Measurements from ENCODE around the gene RAP1GAP2.
"Not testable (repeated sequence)": the region's sequence is repeated elsewhere in the genome, so short reads cannot be mapped to it uniquely, and the experiment has no call there.

RAP1GAP2 gene

DNA sequence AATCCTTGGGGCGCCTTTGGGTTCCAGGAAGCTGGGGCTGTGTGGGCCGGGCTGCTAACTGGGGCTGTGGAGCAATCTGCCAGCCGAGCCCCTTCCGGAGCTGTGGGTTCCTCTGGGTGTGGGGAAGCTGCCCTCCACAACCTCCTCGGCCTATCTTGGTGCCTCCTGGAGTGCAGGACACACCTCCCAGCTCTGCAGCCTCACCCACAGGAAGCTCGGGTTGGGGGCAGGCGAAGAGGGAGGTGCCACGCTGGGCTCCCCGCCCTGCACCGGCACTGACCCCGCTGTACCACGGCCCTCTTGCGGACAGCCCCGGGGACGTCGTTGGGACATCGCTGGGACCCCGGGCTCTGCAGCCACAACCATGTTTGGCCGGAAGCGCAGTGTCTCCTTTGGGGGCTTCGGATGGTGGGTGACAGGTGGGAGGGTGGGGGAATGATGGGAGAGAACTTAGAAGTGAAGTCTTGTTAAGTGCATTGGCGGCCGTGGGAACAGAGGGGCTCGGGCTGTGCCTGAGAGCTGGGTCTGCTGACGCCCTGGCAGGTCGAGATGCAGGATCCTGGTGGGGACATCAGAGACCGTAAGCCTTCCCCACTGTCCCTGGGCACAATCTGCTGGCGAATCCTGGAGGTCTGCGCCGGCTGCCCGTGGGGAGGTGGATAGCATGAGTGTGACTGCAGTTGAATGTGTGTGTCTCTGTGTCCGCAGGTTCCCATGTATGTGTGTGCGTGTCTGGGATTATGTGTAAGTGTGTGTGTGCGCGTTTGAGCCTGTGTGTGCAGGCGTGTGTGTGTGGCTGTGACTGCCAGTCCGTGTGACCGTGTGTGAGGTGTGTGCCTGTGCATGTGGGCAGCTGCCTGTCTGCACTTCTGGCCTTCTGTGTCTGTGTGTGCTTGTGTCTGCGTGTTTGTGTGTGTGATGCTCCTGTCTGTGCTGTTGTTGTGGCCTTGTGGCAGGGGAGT, at the start of gene RAP1GAP2:
RAP1GAP2 (plus strand) TSS at position 275 of the 962 bp plus-strand sequence; CDS start at position 365, 90 bp downstream.
- FAIRE-seq (peak; percentile 49), DNase-seq (ENCODE audit: extremely low spot score, insufficient read length, low read depth) (no peak)

DNA sequence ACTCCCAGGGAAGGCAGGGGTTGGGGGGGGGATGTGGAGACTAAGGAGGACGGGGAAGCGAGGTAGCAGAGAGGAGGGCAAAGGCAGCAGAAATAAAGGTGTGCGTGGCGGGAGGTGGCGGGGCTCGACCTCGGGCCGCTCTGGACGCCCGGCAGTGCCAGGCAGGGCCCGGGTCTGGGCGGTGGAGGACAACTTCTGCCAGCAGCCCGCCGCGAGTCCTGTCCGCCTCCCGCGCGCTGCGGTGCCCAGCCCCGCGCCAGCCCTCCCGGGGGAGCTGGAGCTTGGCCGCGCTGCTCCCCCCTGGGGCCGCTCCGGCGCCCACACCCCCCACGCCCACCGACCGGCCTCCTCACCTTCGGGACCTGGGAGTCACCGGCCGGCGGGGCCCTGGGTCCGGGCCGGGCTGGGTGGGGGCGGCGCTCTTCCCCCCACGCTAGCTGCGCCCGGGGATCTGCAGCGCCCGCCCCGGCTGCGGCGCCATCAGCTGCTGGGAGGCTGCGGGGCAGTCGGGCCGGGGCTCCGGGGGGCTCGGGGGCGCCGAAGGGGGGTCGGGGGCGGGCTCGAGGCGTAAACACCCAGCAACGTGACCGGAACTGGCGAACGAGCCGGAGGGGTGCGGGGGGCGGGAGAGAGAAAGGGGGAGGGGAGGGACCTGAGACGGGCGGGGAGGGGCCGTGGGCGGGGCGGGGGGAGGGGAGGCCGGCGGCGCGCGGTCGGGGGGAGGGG, 47.0 kb upstream of the RAP1GAP2 start, which contains the start of gene CCDC92B:
CCDC92B (minus strand) TSS at position 595 of the 726 bp plus-strand sequence. CDS start 14,507 bp downstream, outside the sequence.
- FAIRE-seq (no peak), DNase-seq (ENCODE audit: extremely low spot score, insufficient read length, low read depth) (no peak)

DNA sequence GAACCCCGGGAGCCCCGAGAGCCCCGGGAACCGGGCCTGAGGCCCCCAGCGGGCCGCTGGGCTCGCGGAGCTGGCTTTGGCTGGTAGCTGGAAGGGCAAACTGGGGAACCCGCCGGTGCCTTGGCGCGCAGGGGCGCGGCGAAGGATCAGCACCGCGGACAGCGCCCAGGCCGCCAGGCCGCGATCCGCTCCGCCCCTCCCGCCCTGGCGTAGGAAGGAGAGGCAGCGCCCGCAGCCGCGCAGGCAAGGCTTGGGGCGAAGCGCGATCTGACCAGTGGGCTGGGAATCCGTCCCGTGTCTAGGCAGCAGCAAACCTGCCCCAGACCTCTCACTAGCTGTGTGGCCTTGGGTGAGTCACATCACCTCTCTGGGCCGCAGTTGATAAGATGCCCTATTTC, 46.5 kb upstream of the RAP1GAP2 start:
- FAIRE-seq, result peak; percentile 70
- peak; percentile 75 for DNase-seq (ENCODE audit: extremely low spot score, insufficient read length, low read depth)

DNA sequence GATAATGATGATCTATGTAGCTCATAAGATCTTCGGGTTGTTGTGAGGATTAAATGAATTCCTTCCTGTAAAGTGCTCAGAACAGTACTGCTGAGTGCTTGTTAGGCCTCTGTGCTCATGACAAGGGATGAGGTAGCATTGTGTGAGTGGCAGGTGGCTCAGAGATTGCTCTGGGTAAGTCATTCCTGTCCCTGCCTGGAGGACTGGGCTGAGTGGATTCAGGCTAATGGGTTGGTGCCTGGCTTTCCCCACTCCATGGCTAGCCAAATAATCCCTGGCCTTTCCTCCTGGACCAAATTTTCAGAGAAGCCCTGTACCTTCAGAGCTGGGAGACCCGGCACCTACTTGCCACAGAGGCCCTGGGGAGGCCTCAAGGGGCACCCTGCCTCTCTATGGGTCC, 45.5 kb upstream of the RAP1GAP2 start:
- no peak for FAIRE-seq
- DNase-seq (ENCODE audit: extremely low spot score, insufficient read length, low read depth), result no peak

DNA sequence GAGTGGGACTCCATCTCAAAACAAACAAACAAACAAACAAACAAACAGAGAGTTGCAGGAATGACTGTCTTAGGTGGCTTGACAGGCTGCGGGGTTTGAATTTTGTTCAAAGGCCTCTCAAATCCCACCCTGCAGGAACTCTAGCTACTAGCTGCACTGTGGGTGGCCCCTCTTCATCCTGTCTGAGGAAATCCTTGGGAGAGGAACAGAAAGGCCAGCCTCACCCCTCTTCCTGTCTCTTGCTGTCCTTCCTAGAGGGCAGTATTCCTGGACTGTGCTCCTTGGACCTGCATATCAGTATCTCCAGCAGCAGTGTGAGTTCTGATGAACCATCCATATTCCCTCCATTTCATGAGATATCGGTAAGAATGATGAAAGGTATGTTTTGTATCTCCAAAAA, 44.7 kb upstream of the RAP1GAP2 start:
- DNase-seq (ENCODE audit: extremely low spot score, insufficient read length, low read depth), result no peak
- FAIRE-seq, result no peak

DNA sequence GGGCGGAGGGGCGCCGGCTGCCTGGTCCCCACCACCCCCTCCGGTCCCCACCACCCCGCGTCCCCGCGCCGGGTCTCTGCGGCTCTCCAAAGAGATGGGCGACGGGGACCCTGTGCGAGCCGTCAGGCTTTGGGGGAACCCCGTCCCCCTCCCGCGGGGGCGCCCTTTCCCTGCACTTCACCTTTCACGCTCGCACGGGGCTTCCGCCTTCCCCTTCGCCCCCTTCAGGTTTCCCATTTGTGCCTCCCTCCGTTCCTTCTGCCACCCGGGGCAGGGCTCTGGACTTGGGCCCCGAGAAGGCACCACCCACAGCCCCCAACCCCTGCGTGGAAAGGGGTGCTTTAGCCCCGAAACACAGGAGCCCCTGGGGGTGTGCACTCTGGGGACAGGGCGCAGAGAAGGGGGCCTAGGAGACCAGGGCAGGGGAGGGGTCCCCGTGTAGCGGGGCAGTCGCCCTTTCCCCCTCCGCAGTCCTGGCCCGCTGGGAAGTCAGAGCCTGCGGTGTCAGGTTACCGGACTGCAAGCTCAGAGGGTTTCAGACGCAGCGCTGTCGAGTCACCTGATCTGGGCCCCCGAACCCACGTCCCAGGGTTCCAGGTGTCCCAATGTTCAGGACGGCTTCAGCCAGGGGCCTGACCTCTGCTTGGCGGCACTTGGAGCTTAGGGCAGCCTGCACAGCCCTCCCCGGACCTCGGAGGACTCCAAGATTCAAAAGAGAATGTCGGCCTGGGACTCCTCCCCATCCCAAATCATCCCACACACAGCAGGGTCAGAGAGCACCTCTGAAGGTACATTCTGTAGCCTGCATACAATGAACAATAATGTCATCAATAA, 40.1 kb upstream of the RAP1GAP2 start:
- DNase-seq (ENCODE audit: extremely low spot score, insufficient read length, low read depth), result no peak
- no peak for FAIRE-seq

DNA sequence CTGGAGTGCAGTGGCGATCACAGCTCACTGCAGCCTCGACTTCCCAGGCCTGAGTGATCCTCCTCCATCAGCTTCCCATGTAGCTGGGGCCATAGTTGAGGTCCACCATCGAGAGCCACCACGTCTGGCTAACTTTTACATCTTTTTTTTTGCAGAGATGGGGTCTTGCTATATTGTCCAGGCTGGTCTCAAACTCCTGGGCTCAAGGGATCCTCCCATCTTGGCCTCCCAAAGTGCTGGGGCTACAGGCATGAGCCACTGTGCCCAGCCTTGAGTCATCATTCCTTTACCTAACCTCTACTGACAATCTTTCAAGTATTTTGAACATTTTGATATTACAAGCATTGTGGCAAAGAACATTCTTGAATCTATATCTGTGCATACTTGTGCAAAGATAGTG, 37.4 kb upstream of the RAP1GAP2 start:
- FAIRE-seq, result no peak
- no peak for DNase-seq (ENCODE audit: extremely low spot score, insufficient read length, low read depth)

DNA sequence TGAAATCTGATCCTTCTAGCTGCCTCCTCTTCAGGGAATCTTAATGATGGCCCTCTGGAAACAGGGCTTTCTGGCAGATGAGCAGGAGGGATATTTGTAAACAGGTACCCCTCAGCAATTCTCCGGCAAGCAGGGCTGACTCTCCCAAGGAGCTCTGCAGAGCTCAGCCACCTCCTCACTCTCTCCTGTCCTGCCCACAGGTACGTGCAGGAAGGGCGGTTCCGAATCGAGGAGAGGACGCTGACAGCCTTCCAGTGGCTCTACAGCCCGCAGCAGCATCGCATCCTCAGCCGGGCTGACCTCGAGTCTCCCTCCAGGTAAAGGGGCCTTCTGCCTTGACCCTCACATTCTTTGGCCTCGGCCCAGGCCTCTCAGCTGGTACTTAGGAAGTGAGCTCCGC, 26.1 kb upstream of the RAP1GAP2 start:
- no peak for DNase-seq (ENCODE audit: extremely low spot score, insufficient read length, low read depth)
- FAIRE-seq, result no peak

DNA sequence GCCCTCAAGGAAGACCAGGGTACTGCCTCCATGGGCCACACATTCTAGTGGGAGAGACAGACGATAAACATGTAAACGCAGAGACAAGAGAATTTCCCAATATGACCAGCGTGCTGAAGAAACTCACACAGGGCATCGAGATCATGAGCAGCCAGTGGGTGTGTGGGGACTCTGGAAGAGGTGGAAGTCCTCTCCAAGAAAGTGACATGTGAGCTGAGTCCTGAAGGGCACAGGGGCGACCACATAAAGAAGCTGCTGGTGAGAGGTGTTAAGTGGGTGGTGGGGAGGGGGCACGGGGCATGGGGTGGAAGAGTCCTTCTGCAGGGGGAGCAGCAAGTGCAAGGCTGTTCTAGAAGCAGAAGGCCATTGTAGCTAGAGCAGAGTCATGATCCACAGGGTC, 21.0 kb upstream of the RAP1GAP2 start:
- no peak for DNase-seq (ENCODE audit: extremely low spot score, insufficient read length, low read depth)

DNA sequence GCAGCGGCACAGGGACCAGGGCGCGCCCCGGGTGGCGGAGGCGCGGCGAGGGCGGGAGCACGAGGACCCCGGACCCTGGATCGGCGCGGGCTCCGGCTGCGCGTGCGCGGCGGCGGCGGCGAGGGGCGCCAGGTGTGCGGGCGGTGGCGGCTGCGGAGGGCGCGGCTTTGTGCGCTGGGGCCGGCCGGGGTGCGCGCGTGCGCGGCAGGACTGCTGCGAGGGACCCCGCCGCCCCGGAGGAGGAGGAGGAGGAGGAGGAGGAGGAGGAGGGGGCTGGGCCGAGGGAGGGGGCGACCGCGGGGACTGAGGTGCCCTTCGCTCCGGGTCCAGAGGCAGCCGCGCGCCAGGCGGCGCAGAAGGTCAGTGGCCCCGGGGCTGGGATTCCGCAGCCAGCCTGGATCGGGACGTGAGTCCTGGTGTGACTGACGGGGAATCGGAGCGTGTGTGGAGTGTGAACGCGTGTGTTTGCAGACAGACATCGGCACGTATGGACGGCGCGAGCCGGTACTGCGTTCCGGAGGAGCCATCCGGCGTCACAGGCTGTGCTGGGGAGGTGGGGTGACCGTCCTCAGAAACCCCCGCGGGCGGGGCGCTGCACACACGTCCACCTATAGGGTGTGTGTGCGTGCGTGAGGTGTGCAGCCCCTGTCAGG, 19.5 kb upstream of the RAP1GAP2 start:
- FAIRE-seq, result no peak
- no peak for DNase-seq (ENCODE audit: extremely low spot score, insufficient read length, low read depth)

More for the DNA sequence above, 21.0 kb upstream of the RAP1GAP2 start:
- FAIRE-seq, result no peak

DNA sequence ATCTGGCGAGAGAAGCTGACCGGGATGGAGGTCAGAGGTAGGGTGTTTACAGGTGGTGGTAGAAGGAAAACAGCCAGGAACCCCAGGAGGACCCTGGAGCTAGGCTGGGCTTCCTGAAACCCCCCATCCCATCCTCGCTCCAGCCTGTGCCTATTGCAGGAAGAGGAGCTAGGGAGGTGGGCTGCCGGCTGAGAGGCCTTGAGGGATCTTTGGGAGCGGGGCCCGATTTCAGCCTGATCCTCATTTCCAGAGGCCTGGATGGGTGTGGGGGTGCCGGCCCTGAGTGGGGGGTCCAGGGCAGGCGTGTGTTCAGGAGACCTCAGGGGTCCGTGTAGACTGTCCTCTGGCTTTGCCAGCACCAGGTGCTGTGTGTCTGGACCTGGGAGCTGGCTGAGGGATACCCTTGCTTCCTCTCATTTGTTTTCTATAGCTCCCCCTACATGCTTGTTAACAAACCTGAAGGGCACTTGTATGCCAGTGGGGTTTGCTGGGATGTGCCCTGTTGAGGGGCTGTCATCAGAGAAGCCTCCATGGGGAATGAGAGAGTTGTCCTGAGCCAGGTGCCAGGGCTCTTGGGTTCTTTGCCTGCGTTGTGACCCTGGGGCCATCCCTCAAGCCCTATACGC, 18.9 kb upstream of the RAP1GAP2 start:
- FAIRE-seq (no peak), DNase-seq (ENCODE audit: extremely low spot score, insufficient read length, low read depth) (no peak)

DNA sequence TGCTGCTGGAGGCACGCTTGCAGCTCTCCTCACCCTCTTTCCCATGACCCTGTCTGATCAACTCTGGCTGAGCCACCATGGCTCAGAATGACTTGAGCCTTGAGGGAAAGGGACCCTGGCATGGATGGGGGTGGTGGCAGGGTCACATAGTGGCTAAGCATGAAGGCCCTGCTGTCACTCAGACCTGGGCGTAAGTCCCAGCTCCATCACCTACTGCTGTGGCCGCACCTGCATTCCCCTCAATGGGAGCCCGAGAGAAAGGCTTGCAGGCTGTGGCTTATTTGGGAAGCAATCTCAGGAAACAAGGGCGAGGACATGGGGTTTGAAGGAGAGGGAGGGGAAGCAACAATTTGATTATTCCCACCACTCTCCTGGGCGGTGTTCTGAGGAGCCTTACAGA, 17.7 kb upstream of the RAP1GAP2 start:
- FAIRE-seq, result no peak
- DNase-seq (ENCODE audit: extremely low spot score, insufficient read length, low read depth), result no peak

DNA sequence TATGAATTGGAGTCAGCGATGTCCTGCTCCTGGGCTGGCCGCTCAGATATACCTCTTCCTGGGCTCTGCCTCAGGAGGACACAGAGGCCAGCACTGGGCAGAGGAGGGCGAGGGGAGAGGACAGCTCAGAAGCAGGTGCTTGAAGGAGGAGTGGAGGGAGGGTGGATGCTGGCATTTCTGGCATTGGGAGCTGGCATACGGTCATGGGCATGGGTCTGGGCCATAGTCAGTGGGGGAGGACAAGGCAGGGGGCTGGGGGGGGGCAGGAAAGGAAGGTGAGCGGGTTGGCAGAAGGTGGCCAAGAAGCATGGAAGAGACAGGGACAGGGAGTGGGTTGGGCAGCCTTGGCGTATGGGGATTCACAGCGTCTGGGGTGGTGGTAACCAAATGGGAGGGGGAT, 16.7 kb upstream of the RAP1GAP2 start:
- DNase-seq (ENCODE audit: extremely low spot score, insufficient read length, low read depth) (no peak), FAIRE-seq (no peak)

DNA sequence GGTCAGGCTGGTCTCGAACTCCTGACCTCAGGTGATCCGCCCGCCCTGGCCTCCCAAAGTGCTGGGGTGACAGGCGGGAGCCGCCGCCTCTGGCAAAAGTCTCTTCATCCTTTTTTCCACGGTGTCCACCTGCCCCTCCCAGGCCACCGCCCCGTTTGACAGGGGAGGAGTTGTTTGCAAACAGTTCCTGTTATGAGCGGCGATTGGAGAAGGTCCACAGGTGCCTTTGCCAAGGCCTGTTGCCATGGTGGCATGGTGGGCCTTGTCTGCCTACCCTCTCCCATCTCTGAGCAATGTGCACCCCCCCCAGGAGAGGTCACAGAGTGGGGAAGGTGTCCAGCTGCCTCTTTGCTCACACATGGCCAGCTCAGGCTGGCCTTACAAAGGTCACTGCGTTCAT, 16.0 kb upstream of the RAP1GAP2 start:
- DNase-seq (ENCODE audit: extremely low spot score, insufficient read length, low read depth) (no peak), FAIRE-seq (no peak)

DNA sequence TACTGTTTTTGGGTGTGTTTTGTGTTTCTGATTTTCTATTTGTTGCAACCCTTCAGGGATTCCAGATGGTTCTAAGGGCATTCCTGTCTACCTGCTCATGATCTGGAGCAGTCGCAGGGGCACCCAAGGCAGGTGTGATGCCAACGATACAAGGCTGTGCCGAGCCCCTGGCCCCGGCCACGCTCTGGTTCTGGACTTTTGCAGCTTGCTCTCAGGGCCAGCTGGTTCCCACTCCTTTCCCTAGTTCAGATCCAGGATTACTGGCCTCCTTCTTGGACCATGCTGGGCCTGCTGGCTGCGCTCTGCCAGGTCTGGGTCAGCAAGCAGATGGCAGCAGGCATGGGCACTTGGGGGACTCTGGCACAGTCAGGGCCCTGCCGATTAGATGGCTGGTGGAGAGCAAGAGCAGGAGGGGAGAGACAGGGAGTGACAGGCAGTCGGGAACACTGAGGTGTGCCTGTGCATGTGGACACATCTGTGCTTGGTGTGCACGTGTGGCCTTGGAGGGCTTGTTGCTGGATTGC, 15.2 kb upstream of the RAP1GAP2 start:
- DNase-seq (ENCODE audit: extremely low spot score, insufficient read length, low read depth) (no peak), FAIRE-seq (no peak)

DNA sequence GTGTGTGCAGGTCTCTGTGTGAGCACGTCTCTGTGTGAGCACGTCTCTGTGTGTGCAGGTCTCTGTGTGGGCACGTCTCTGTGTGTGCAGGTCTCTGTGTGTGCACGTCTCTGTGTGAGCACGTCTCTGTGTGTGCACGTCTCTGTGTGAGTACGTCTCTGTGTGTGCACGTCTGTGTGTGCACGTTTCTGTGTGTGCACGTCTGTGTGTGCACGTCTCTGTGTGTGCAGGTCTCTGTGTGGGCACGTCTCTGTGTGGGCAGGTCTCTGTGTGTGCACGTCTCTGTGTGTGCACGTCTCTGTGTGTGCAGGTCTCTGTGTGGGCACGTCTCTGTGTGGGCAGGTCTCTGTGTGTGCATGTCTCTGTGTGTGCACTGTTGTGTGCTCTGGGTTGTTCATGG, 14.6 kb upstream of the RAP1GAP2 start:
- not testable (repeated sequence) for FAIRE-seq

DNA sequence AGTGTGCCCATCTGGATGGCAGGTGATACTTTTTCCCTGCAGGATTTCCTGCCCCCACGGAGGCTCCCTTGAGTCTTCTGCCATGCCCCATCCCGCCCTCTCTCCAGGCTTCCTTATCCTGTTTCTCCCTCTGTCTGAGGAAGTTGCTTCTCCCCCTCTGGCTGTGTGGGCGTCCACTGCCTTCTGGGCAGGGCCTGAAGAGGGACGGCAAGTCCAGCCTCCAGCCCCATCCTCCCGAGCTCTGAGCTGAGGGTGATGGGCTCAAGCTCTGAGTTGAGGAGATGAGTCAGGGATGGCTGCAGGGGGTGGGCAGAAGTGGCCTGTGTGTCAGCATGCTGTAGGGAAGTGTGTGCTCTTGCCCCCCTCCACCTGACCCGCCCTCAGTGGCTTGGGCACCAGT, 14.2 kb upstream of the RAP1GAP2 start:
- DNase-seq (ENCODE audit: extremely low spot score, insufficient read length, low read depth), result no peak
- no peak for FAIRE-seq

More for the DNA sequence above, 14.6 kb upstream of the RAP1GAP2 start:
- DNase-seq (ENCODE audit: extremely low spot score, insufficient read length, low read depth), result not testable (repeated sequence)

DNA sequence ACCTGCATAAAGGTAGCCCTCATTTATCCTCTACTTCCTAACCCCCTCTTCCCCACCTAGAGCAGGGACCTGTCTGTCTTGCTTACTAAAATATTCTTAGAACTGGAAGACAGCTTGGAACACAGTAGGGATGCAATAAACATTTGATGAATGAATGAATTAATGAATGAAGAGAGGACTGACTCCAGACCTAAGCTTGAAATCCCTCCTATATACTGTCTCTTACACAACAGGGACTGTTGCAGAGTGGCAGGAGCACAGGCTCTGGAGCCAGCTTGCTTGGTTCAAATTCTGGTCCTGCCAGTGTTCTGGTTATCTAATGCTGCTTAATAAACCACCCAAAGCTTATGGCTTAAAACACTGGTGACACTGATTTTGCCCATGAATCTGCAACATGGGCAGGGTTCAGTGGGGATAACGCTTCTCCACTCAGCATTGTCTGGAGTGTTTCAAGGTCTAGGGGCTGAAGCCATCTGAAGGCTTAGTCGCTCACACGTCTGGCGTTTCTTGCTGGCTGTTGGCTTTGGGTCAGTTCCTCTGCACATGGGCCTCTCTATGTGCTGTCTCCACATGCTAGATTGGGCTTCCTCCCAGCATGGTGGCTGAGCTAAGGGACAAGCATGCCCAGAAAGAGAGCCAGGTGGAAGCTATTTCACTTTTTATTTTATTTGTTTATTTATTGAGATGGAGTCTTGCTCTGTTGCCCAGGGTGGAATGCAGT, 12.8 kb upstream of the RAP1GAP2 start:
- DNase-seq (ENCODE audit: extremely low spot score, insufficient read length, low read depth) (no peak), FAIRE-seq (no peak)
